Osteocyte (in vitro differentiated cells): ENCODE measurements around the gene NELL2. TPM values are rescaled to one million over a fixed set of nuclear protein-coding genes. Genes with fewer than 3 reads are reported as not detected.

Experiments used
- DNase-seq: peaks from one replicate; pipeline ENCODE4 v3.0.0; 2021; ENCODE audit warnings: mixed read lengths; ENCODE audit not compliant: unreplicated experiment; ENCODE audit errors: extremely low spot score
- H3K27ac Mint-ChIP-seq: one replicate; pipeline ENCODE4 v1.8.0; 2021; ENCODE audit warnings: mild to moderate bottlenecking, mixed read lengths; ENCODE audit not compliant: unreplicated experiment
- H3K27me3 Mint-ChIP-seq: one replicate; pipeline ENCODE4 v1.8.0; 2021; ENCODE audit warnings: mixed read lengths; ENCODE audit not compliant: unreplicated experiment
- H3K36me3 Mint-ChIP-seq: one replicate; pipeline ENCODE4 v1.8.0; 2021; ENCODE audit warnings: mixed read lengths; ENCODE audit not compliant: unreplicated experiment
- H3K4me1 Mint-ChIP-seq: one replicate; pipeline ENCODE4 v1.8.0; 2021; ENCODE audit warnings: mixed read lengths; ENCODE audit not compliant: unreplicated experiment
- H3K4me3 Mint-ChIP-seq: one replicate; pipeline ENCODE4 v1.8.0; 2021; ENCODE audit warnings: mild to moderate bottlenecking, moderate library complexity, mixed read lengths; ENCODE audit not compliant: unreplicated experiment
- H3K9me3 Mint-ChIP-seq: one replicate; pipeline ENCODE4 v1.8.0; 2021; ENCODE audit warnings: mixed read lengths; ENCODE audit not compliant: unreplicated experiment
- total RNA-seq: library from RNA; stranded (reverse); gene quantifications from 2 replicates; pipeline ENCODE4 v1.2.1, GENCODE V29; 2021
- TF ChIP-seq, protein P1 (sequence below): fragments of 200-600 bp; sonication (generic); IDR thresholded peaks from 2 replicates; pipeline ENCODE4 v1.5.0; 2021; ENCODE audit warnings: antibody characterized with exemption, mild to moderate bottlenecking, moderate library complexity

NELL2 gene
- total RNA-seq, 1 donor from 2014 or later: not detected

DNA sequence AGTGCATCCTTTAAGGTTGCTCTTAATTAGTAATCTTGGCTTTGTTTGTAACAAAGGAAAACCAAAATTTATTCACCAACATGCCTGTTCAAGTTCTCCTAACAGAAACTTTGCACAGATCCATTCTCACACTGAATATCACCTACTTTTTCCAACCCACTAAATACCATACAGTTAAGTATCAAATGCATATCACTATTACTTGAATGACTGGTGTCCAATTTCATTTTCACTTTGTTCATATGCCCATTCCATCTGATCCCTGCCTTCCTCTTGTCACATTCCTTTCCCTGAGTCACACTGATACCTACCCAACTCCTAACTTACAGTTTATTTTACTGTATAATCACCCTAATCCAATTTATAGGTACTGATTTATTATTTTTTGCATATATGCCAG is 286.4 kb downstream of the NELL2 start:
- TF ChIP-seq, protein P1, sequence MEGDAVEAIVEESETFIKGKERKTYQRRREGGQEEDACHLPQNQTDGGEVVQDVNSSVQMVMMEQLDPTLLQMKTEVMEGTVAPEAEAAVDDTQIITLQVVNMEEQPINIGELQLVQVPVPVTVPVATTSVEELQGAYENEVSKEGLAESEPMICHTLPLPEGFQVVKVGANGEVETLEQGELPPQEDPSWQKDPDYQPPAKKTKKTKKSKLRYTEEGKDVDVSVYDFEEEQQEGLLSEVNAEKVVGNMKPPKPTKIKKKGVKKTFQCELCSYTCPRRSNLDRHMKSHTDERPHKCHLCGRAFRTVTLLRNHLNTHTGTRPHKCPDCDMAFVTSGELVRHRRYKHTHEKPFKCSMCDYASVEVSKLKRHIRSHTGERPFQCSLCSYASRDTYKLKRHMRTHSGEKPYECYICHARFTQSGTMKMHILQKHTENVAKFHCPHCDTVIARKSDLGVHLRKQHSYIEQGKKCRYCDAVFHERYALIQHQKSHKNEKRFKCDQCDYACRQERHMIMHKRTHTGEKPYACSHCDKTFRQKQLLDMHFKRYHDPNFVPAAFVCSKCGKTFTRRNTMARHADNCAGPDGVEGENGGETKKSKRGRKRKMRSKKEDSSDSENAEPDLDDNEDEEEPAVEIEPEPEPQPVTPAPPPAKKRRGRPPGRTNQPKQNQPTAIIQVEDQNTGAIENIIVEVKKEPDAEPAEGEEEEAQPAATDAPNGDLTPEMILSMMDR: no peak
- Mint-ChIP-seq H3K9me3 (no peaks in the 10 kb centered on the region), H3K27ac (no peak overlapping the region), H3K4me1 (no peaks in the 10 kb centered on the region), H3K27me3 (no peaks in the 10 kb centered on the region), H3K4me3 (no peak overlapping the region), H3K36me3 (no peaks in the 10 kb centered on the region)
- DNase-seq: no peak

DNA sequence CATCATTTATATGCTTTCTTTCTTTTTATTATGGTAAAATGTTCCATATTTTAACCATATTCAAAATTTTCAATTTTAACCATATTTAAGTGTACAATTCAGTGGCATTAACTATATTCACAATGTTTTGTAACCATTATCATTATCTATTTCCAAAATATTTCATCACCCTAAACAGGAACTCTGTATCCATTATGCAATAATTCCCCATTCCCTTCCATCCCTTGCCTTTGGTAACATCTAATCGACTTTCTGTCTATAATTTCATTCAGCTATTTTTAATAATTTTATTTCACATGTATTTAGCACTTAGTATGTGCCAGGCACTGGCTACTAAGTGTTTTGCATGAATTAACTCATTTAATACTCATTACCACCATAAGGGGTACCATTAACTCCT is 287.5 kb downstream of the NELL2 start:
- no peak for DNase-seq
- Mint-ChIP-seq H3K27me3 (no peaks in the 10 kb centered on the region), H3K36me3 (no peaks in the 10 kb centered on the region), H3K4me1 (no peaks in the 10 kb centered on the region), H3K9me3 (no peaks in the 10 kb centered on the region), H3K27ac (no peak overlapping the region), H3K4me3 (no peak overlapping the region)
- TF ChIP-seq, protein P1: no peak

- Mint-ChIP-seq H3K4me1 (no peaks in the 10 kb centered on the region), H3K27me3 (no peaks in the 10 kb centered on the region), H3K4me3 (no peak overlapping the region), H3K36me3 (no peaks in the 10 kb centered on the region), H3K9me3 (no peaks in the 10 kb centered on the region), H3K27ac (no peak overlapping the region)
- DNase-seq: no peak
- TF ChIP-seq, protein P1: no peak
These were observed 291.5 kb downstream of the NELL2 start for GRCh38 chr12:44584625-44585024.

DNA sequence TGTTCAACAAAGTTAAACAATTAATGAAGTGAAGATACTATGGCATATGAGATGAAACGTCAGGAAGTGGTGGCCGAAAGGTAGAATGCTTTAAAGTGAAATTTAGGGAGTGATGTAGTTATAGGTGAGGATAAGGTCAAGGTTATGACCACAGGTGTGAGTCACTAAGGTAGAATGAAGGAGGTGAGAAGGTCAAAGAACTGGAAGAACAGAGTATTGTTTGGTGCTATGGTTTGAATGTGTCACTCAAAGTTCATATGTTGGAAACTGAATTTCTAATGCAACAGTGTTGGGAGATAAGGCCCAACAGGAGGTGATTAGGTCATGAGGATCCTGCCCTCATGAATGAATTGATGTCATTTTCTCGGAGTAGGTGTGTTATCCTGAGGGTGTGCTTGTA is 293.6 kb downstream of the NELL2 start:
- Mint-ChIP-seq H3K27me3 (no peaks in the 10 kb centered on the region), H3K4me1 (no peaks in the 10 kb centered on the region), H3K27ac (no peak overlapping the region), H3K9me3 (no peaks in the 10 kb centered on the region), H3K36me3 (no peaks in the 10 kb centered on the region), H3K4me3 (no peak overlapping the region)
- DNase-seq: no peak
- TF ChIP-seq, protein P1: no peak

- Mint-ChIP-seq H3K27me3 (no peaks in the 10 kb centered on the region), H3K4me1 (no peaks in the 10 kb centered on the region), H3K36me3 (no peaks in the 10 kb centered on the region), H3K9me3 (no peaks in the 10 kb centered on the region), H3K27ac (no peak overlapping the region), H3K4me3 (no peak overlapping the region)
- TF ChIP-seq, protein P1: no peak
- no peak for DNase-seq
These were observed 294.4 kb downstream of the NELL2 start for GRCh38 chr12:44581642-44582242.
